Measurements from ENCODE around the gene KLF5. TPM values are rescaled to one million over a fixed set of nuclear protein-coding genes. Genes with fewer than 3 reads are reported as not detected.

KLF5 gene
- total RNA-seq, 1 donor from 2014 or later = 0.84 TPM

- no peaks in the 10 kb centered on the region for H3K4me1 Mint-ChIP-seq
- H4K20me1 ChIP-seq (ENCODE audit: low read depth) = no peaks in the 10 kb centered on the region
- H3K4me3 Mint-ChIP-seq = no peak overlapping the region
Measured at GRCh38 chr13:73082895-73083294, 24.1 kb downstream of the KLF5 start.

DNA sequence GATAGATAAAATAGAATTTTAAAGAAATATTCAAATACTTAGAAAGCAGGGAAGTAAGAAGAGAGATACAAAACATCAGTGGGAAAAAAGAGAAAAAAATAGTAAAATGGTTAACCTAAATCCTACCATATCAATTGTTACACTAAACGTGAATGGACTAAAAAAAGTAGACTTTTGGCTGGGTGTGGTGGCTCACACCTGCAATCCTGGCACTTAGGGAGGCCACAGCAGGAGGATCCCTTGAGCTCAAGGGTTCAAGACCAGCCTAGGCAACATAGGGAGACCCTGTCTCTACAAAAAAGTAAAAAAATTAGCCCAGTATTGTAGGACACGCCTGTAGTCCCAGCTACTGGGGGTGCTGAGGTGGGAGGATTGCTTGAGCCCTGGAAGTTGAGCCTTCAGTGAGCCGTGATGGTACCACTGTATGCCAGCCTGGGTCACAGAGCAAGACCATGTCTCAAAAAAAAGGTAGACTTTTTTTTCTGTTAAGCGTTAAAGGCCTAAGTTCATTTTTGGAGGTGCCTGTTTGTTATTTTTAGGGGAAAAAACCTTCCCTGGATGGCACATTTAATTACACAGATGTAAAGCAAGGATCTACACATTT, 29.6 kb downstream of the KLF5 start:
- Histone ChIP-seq H4K20me1 (ENCODE audit: low read depth) (no peaks in the 10 kb centered on the region), H3K4me1 (no peaks in the 10 kb centered on the region), H3K79me2 (ENCODE audit: low read depth) (no peaks in the 10 kb centered on the region), H3K9ac (no peak overlapping the region), H3K27me3 (no peaks in the 10 kb centered on the region), H3K27ac (no peak overlapping the region), H3K4me3 (no peak overlapping the region), H3F3A (ENCODE audit: low read depth) (no peaks in the 10 kb centered on the region), H2AFZ (replicated peaks) (no peak overlapping the region), H3K4me2 (no peak overlapping the region), H3K9me3 (ENCODE audit: low read depth) (no peaks in the 10 kb centered on the region), H3K36me3 (no peaks in the 10 kb centered on the region)
- peaks cover 2% of the 10 kb centered on the region for H3K27me3 Mint-ChIP-seq (ENCODE audit: insufficient read depth, low read depth)
- H3K27ac Mint-ChIP-seq = no peak overlapping the region
- H3K4me3 Mint-ChIP-seq = no peak overlapping the region
- H3K4me1 Mint-ChIP-seq = no peaks in the 10 kb centered on the region
- peaks cover 5% of the 10 kb centered on the region for H3K9me3 Mint-ChIP-seq
- no peak for DNase-seq (ENCODE audit: low spot score)
- no peaks in the 10 kb centered on the region for H3K36me3 Mint-ChIP-seq
- TF ChIP-seq EZH2phosphoT487 (IDR thresholded peaks at IDR 0.05) (no peak), EZH2 (IDR thresholded peaks at IDR 0.05) (no peak)
- TF ChIP-seq, protein P1, sequence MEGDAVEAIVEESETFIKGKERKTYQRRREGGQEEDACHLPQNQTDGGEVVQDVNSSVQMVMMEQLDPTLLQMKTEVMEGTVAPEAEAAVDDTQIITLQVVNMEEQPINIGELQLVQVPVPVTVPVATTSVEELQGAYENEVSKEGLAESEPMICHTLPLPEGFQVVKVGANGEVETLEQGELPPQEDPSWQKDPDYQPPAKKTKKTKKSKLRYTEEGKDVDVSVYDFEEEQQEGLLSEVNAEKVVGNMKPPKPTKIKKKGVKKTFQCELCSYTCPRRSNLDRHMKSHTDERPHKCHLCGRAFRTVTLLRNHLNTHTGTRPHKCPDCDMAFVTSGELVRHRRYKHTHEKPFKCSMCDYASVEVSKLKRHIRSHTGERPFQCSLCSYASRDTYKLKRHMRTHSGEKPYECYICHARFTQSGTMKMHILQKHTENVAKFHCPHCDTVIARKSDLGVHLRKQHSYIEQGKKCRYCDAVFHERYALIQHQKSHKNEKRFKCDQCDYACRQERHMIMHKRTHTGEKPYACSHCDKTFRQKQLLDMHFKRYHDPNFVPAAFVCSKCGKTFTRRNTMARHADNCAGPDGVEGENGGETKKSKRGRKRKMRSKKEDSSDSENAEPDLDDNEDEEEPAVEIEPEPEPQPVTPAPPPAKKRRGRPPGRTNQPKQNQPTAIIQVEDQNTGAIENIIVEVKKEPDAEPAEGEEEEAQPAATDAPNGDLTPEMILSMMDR (IDR thresholded peaks at IDR 0.05) = no peak

More at GRCh38 chr13:73082895-73083294, 24.1 kb downstream of the KLF5 start:
- no peaks in the 10 kb centered on the region for H3K4me1 ChIP-seq
- H3K27ac ChIP-seq = no peak overlapping the region
- no peaks in the 10 kb centered on the region for H3K36me3 ChIP-seq
- no peaks in the 10 kb centered on the region for H3F3A ChIP-seq (ENCODE audit: low read depth)
- Mint-ChIP-seq H3K27ac (no peak overlapping the region), H3K9me3 (peaks cover 3% of the 10 kb centered on the region), H3K36me3 (no peaks in the 10 kb centered on the region), H3K27me3 (ENCODE audit: insufficient read depth, low read depth) (no peaks in the 10 kb centered on the region)
- H3K4me3 ChIP-seq = no peak overlapping the region
- TF ChIP-seq, protein P1 (IDR thresholded peaks at IDR 0.05) = no peak
- TF ChIP-seq EZH2phosphoT487 (IDR thresholded peaks at IDR 0.05) = no peak
- no peak for TF ChIP-seq EZH2 (IDR thresholded peaks at IDR 0.05)
- H3K79me2 ChIP-seq (ENCODE audit: low read depth) = no peaks in the 10 kb centered on the region
- H3K4me2 ChIP-seq = no peak overlapping the region
- H3K27me3 ChIP-seq = no peaks in the 10 kb centered on the region
- no peak overlapping the region for H2AFZ ChIP-seq (replicated peaks)
- no peak overlapping the region for H3K9ac ChIP-seq
- DNase-seq (ENCODE audit: low spot score) = no peak
- H3K9me3 ChIP-seq (ENCODE audit: low read depth) = no peaks in the 10 kb centered on the region

GRCh38 chr13:73089213-73089612, 30.4 kb downstream of the KLF5 start:
- no peak for TF ChIP-seq EZH2 (IDR thresholded peaks at IDR 0.05)
- TF ChIP-seq, protein P1 (IDR thresholded peaks at IDR 0.05) = no peak
- no peak for TF ChIP-seq EZH2phosphoT487 (IDR thresholded peaks at IDR 0.05)
- Histone ChIP-seq H3K4me2 (no peak overlapping the region), H4K20me1 (ENCODE audit: low read depth) (no peaks in the 10 kb centered on the region), H3K4me3 (no peak overlapping the region), H2AFZ (replicated peaks) (no peak overlapping the region), H3F3A (ENCODE audit: low read depth) (no peaks in the 10 kb centered on the region), H3K4me1 (no peaks in the 10 kb centered on the region), H3K9me3 (ENCODE audit: low read depth) (no peaks in the 10 kb centered on the region), H3K9ac (no peak overlapping the region), H3K27ac (no peak overlapping the region), H3K79me2 (ENCODE audit: low read depth) (no peaks in the 10 kb centered on the region), H3K27me3 (no peaks in the 10 kb centered on the region), H3K36me3 (no peaks in the 10 kb centered on the region)
- no peak for DNase-seq (ENCODE audit: low spot score)
- Mint-ChIP-seq H3K4me1 (no peaks in the 10 kb centered on the region), H3K27ac (no peak overlapping the region), H3K27me3 (ENCODE audit: insufficient read depth, low read depth) (peaks cover 2% of the 10 kb centered on the region), H3K4me3 (no peak overlapping the region), H3K9me3 (peaks cover 5% of the 10 kb centered on the region), H3K36me3 (no peaks in the 10 kb centered on the region)
